CD4-positive, alpha-beta memory T cell (primary cell): ENCODE data around the gene APBA2. TPM values are rescaled to one million over a fixed set of nuclear protein-coding genes. Genes with fewer than 3 reads are reported as not detected.

Experiments
- CTCF ChIA-PET: fragments of 350-600 bp; sonication (Branson Sonifier 250); formaldehyde crosslinking; loops from one replicate; lab custom pipeline; 2021; ENCODE audit warnings: inconsistent platforms; ENCODE audit not compliant: partially characterized antibody; lab: Charles Lee
- POLR2A ChIA-PET: fragments of 350-600 bp; sonication (Branson Sonifier 250); formaldehyde crosslinking; loops from one replicate; lab custom pipeline; 2021; ENCODE audit not compliant: partially characterized antibody; lab: Charles Lee
- DNase-seq, 5 donors: peaks; one replicate each; pipeline versions ENCODE4 v3.0.0 to v3.0.0-alpha.2; 2020 to 2022; ENCODE audit warnings: mixed read lengths in 1 of 5
- H3K27ac ChIP-seq: one replicate; pipeline ENCODE4 v1.7.0; 2013; ENCODE audit warnings: low read depth, low read length
- H3K27me3 ChIP-seq: 2 replicates; pipeline ENCODE4 v1.7.0; 2013; ENCODE audit warnings: mild to moderate bottlenecking, low read length, moderate library complexity; ENCODE audit not compliant: insufficient read depth
- H3K36me3 ChIP-seq: 2 replicates; pipeline ENCODE4 v1.7.0; 2013; ENCODE audit warnings: mild to moderate bottlenecking, low read length, moderate library complexity; ENCODE audit not compliant: insufficient read depth
- H3K4me1 ChIP-seq: 2 replicates; pipeline ENCODE4 v1.7.0; 2013; ENCODE audit warnings: mild to moderate bottlenecking, low read length, moderate library complexity; ENCODE audit not compliant: insufficient read depth
- H3K4me3 ChIP-seq, 2 donors: one replicate each; pipeline ENCODE4 v1.7.0; 2013; ENCODE audit warnings: low read length in 2 of 2, mild to moderate bottlenecking in 1 of 2
- H3K9me3 ChIP-seq, 2 donors: one replicate each; pipeline ENCODE4 v1.7.0; 2013; ENCODE audit warnings: low read length in 2 of 2, control low read depth in 1 of 2; ENCODE audit not compliant: control insufficient read depth in 1 of 2
- H3K27ac Mint-ChIP-seq, 7 donors: one replicate each; pipeline ENCODE4 v1.8.0; 2020 to 2021; ENCODE audit warnings: mixed read lengths in 7 of 7, mild to moderate bottlenecking in 6 of 7, inconsistent platforms in 3 of 7, moderate library complexity in 3 of 7
- H3K27me3 Mint-ChIP-seq, 2 donors: one replicate each; pipeline ENCODE4 v1.8.0; 2020 to 2021; ENCODE audit warnings: mixed read lengths in 2 of 2
- H3K36me3 Mint-ChIP-seq, 2 donors: one replicate each; pipeline ENCODE4 v1.8.0; 2020 to 2021; ENCODE audit warnings: mixed read lengths in 2 of 2, inconsistent platforms in 1 of 2, mild to moderate bottlenecking in 1 of 2
- H3K4me1 Mint-ChIP-seq, 4 donors: one replicate each; pipeline ENCODE4 v1.8.0; 2020 to 2021; ENCODE audit warnings: mixed read lengths in 4 of 4, mild to moderate bottlenecking in 1 of 4
- H3K4me3 Mint-ChIP-seq, 8 donors: one replicate each; pipeline ENCODE4 v1.8.0; 2020 to 2021; ENCODE audit warnings: mixed read lengths in 8 of 8, mild to moderate bottlenecking in 7 of 8, moderate library complexity in 6 of 8, inconsistent platforms in 3 of 8
- H3K9me3 Mint-ChIP-seq, 8 donors: one replicate each; pipeline ENCODE4 v1.8.0; 2020 to 2021; ENCODE audit warnings: mixed read lengths in 8 of 8, mild to moderate bottlenecking in 5 of 8, inconsistent platforms in 3 of 8, moderate library complexity in 1 of 8
- intact Hi-C: fragments of 100-400 bp; cut with micrococcal nuclease; formaldehyde crosslinking; loops from one replicate; pipeline ENCODE4 v1.15.1; 2023
- polyA plus RNA-seq, 2 donors: library from polyadenylated mRNA; unstranded; fragments of 300-500 nt; fragmentation: Illumina TruSeq; gene quantifications; one replicate each; pipeline ENCODE4 v1.2.3, GENCODE V29; 2021
- total RNA-seq, 2 experiments: library from RNA; stranded (reverse); gene quantifications; one replicate each; pipeline ENCODE4 v1.2.3, GENCODE V29; 2021

The APBA2 gene
- total and polyA plus RNA-seq, 4 experiments from 2014 or later: 11.1 to 57.3 (median 40.4) TPM

GRCh38 chr15:28975766-28976179, 90.0 kb downstream of the APBA2 start:
- Mint-ChIP-seq H3K27me3 (no peaks in the 10 kb centered on the region), H3K4me1 (peaks cover 0 to 11% (median 1%) of the 10 kb centered on the region in 4 donors), H3K4me3 (no peak overlapping the region), H3K36me3 (no peaks in the 10 kb centered on the region), H3K27ac (peak overlapping the region in 1 of 7 donors; percentile 68), H3K9me3 (no peaks in the 10 kb centered on the region)
- H3K4me1 ChIP-seq: no peaks in the 10 kb centered on the region
- no peaks in the 10 kb centered on the region for H3K36me3 ChIP-seq
- no peaks in the 10 kb centered on the region for H3K27me3 ChIP-seq
- H3K27ac ChIP-seq: no peak overlapping the region
- DNase-seq: peak; percentile 59 to 70 (median 66)
- H3K4me3 ChIP-seq: no peak overlapping the region
- ChIA-PET CTCF (interaction anchor here (0.7 to 2.7 kb wide), 18 partner anchors 9 to 186 kb away, joined by 3 to 22 read pairs (median 5); partner anchors contain the start of gene APBA2), POLR2A (interaction anchor here (1.0 kb wide), 1 partner anchor 90 kb away, joined by 3 read pairs; the partner anchor contains the start of gene APBA2)
- intact Hi-C loops: loop anchor here (1.0 kb wide), 5 partner anchors 40 to 186 kb away; partner anchors contain the start of gene APBA2
- H3K9me3 ChIP-seq: no peaks in the 10 kb centered on the region

- intact Hi-C loops: no loop called here
- CTCF ChIA-PET: interaction anchor here (1.5 kb wide), 1 partner anchor 113 kb away, joined by 3 read pairs; no protein-coding TSS in a partner anchor
- H3K9me3 Mint-ChIP-seq: no peaks in the 10 kb centered on the region
Measured at GRCh38 chr15:28977377-28978010, 91.7 kb downstream of the APBA2 start.

GRCh38 chr15:28978011-28978378, 92.2 kb downstream of the APBA2 start:
- H3K27me3 ChIP-seq: no peaks in the 10 kb centered on the region
- H3K9me3 ChIP-seq: no peaks in the 10 kb centered on the region
- Mint-ChIP-seq H3K36me3 (no peaks in the 10 kb centered on the region), H3K9me3 (no peaks in the 10 kb centered on the region), H3K27me3 (no peaks in the 10 kb centered on the region), H3K4me3 (no peak overlapping the region), H3K4me1 (peaks cover 0 to 11% (median 1%) of the 10 kb centered on the region in 4 donors), H3K27ac (no peak overlapping the region)
- no peaks in the 10 kb centered on the region for H3K4me1 ChIP-seq
- POLR2A ChIA-PET: no interaction called here
- H3K4me3 ChIP-seq: no peak overlapping the region
- H3K27ac ChIP-seq: no peak overlapping the region
- no peaks in the 10 kb centered on the region for H3K36me3 ChIP-seq
- CTCF ChIA-PET: interaction anchor here (0.8 to 1.0 kb wide), 3 partner anchors 43 to 110 kb away, joined by 3 read pairs; no protein-coding TSS in a partner anchor
- intact Hi-C loops: no loop called here
- no peak for DNase-seq

More at GRCh38 chr15:28977377-28978010, 91.7 kb downstream of the APBA2 start:
- Mint-ChIP-seq H3K36me3 (no peaks in the 10 kb centered on the region), H3K27me3 (no peaks in the 10 kb centered on the region), H3K4me3 (no peak overlapping the region), H3K4me1 (peaks cover 0 to 10% (median 1%) of the 10 kb centered on the region in 4 donors), H3K27ac (no peak overlapping the region)
- Histone ChIP-seq H3K4me1 (no peaks in the 10 kb centered on the region), H3K27ac (no peak overlapping the region), H3K27me3 (no peaks in the 10 kb centered on the region), H3K9me3 (no peaks in the 10 kb centered on the region), H3K36me3 (no peaks in the 10 kb centered on the region), H3K4me3 (no peak overlapping the region)
- no peak for DNase-seq
- POLR2A ChIA-PET: no interaction called here

GRCh38 chr15:28978661-28979060, 92.9 kb downstream of the APBA2 start:
- POLR2A ChIA-PET: no interaction called here
- H3K4me1 Mint-ChIP-seq: peaks cover 0 to 16% (median 1%) of the 10 kb centered on the region in 4 donors
- peak overlapping the region in 1 of 7 donors; percentile 56 for H3K27ac Mint-ChIP-seq

DNA sequence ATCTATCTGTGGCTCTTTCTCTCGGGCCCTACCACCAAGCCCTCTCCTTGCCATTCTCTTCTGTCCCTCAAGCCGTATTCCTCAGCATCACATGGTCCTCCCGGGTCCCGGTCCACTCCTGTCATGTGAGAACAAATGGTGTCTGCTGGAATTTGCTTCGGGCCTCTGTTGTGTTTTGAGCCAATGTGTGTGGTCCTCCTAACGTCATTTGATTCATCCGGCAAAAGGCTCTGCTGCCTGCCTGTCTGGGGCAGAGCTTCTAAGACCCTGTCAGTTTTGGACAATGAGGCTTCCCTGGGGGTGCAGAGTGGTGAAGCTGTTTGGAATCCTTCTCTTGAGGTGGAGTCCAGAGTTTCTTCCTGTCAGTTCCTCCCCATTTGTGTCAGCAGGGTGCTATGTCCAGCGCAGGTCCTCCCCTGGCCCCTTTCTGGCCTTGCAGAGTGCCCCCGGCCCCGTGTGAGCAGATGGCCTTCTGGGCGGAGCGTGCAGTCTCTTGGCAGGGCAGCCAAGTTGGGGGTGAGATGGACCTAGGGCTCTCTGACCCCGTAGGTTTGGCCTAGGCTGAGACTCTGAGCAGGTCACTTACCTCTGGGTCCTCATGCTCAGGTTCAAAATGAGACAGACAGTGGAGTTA, 93.6 kb downstream of the APBA2 start:
- no peaks in the 10 kb centered on the region for H3K27me3 ChIP-seq
- CTCF ChIA-PET: interaction anchor here (0.9 to 1.0 kb wide), 2 partner anchors 94 to 123 kb away, joined by 3 to 4 read pairs; partner anchors contain the start of gene APBA2
- no peak for DNase-seq
- H3K4me1 Mint-ChIP-seq: peaks cover 0 to 21% (median 1%) of the 10 kb centered on the region in 4 donors
- POLR2A ChIA-PET: no interaction called here
- H3K9me3 Mint-ChIP-seq: no peaks in the 10 kb centered on the region
- H3K27me3 Mint-ChIP-seq: no peaks in the 10 kb centered on the region
- H3K4me3 ChIP-seq: no peak overlapping the region
- intact Hi-C loops: no loop called here
- H3K4me3 Mint-ChIP-seq: no peak overlapping the region
- H3K36me3 Mint-ChIP-seq: no peaks in the 10 kb centered on the region
- H3K9me3 ChIP-seq: no peaks in the 10 kb centered on the region
- H3K27ac Mint-ChIP-seq: no peak overlapping the region
- H3K4me1 ChIP-seq: no peaks in the 10 kb centered on the region
- no peak overlapping the region for H3K27ac ChIP-seq
- H3K36me3 ChIP-seq: no peaks in the 10 kb centered on the region

More at GRCh38 chr15:28978661-28979060, 92.9 kb downstream of the APBA2 start:
- Histone ChIP-seq H3K4me1 (no peaks in the 10 kb centered on the region), H3K27me3 (no peaks in the 10 kb centered on the region), H3K36me3 (no peaks in the 10 kb centered on the region), H3K9me3 (no peaks in the 10 kb centered on the region), H3K27ac (no peak overlapping the region), H3K4me3 (no peak overlapping the region)
- CTCF ChIA-PET: interaction anchor here (0.8 to 1.0 kb wide), 5 partner anchors 43 to 124 kb away, joined by 3 to 4 read pairs (median 3); partner anchors contain the start of gene APBA2
- Mint-ChIP-seq H3K36me3 (no peaks in the 10 kb centered on the region), H3K9me3 (no peaks in the 10 kb centered on the region), H3K4me3 (no peak overlapping the region), H3K27me3 (no peaks in the 10 kb centered on the region)
- no peak for DNase-seq
- intact Hi-C loops: no loop called here

- no peak overlapping the region for H3K4me3 Mint-ChIP-seq
- no peak overlapping the region for H3K27ac ChIP-seq
- peaks cover 0 to 2% of the 10 kb centered on the region in 2 donors for H3K36me3 Mint-ChIP-seq
- ChIA-PET POLR2A (no interaction called here), CTCF (no interaction called here)
- peaks cover 7 to 36% (median 10%) of the 10 kb centered on the region in 4 donors for H3K4me1 Mint-ChIP-seq
- H3K27me3 ChIP-seq: no peaks in the 10 kb centered on the region
- intact Hi-C loops: no loop called here
- no peaks in the 10 kb centered on the region for H3K9me3 ChIP-seq
- no peaks in the 10 kb centered on the region for H3K9me3 Mint-ChIP-seq
- H3K4me1 ChIP-seq: peaks cover 7% of the 10 kb centered on the region
- H3K27me3 Mint-ChIP-seq: no peaks in the 10 kb centered on the region
- no peak for DNase-seq
- no peak overlapping the region for H3K4me3 ChIP-seq
- H3K27ac Mint-ChIP-seq: no peak overlapping the region
- H3K36me3 ChIP-seq: no peaks in the 10 kb centered on the region
Measured at GRCh38 chr15:28980709-28981350, 95.1 kb downstream of the APBA2 start.

DNA sequence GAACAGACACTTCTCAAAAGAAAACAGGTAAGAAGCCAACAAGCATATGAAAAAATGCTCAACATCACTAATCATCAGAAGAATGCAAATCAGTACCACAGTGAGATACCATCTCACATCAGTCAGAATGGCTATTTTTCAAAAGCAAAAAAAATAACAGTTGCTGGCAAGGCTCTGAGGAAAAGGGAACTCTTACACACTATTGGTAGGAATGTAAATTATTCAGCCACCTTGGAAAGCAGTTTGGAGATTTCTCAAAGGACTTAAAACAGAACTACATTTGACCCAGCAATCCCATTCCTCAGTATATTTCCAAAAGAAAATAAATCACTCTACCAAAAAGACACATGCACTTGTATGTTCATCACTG, 95.6 kb downstream of the APBA2 start:
- Histone ChIP-seq H3K9me3 (no peaks in the 10 kb centered on the region), H3K36me3 (no peaks in the 10 kb centered on the region), H3K4me3 (no peak overlapping the region), H3K4me1 (peaks cover 10% of the 10 kb centered on the region), H3K27ac (no peak overlapping the region), H3K27me3 (no peaks in the 10 kb centered on the region)
- peaks cover 9 to 40% (median 11%) of the 10 kb centered on the region in 4 donors for H3K4me1 Mint-ChIP-seq
- ChIA-PET POLR2A (no interaction called here), CTCF (interaction anchor here (1.5 kb wide), 1 partner anchor 121 kb away, joined by 4 read pairs; no protein-coding TSS in a partner anchor)
- no peaks in the 10 kb centered on the region for H3K27me3 Mint-ChIP-seq
- H3K27ac Mint-ChIP-seq: no peak overlapping the region
- intact Hi-C loops: no loop called here
- H3K4me3 Mint-ChIP-seq: no peak overlapping the region
- H3K9me3 Mint-ChIP-seq: no peaks in the 10 kb centered on the region
- DNase-seq: no peak
- H3K36me3 Mint-ChIP-seq: peaks cover 0 to 2% of the 10 kb centered on the region in 2 donors
